GM21825 (cell line): ENCODE measurements around the gene FAM124B.
A peak's percentile ranks its signal among the peaks of the same experiment; 100 is the strongest.
"Not testable (repeated sequence)": the region's sequence is repeated elsewhere in the genome, so short reads cannot be mapped to it uniquely, and the experiment has no call there.

Experiments
- ATAC-seq: cut with Tn5 transposase; IDR thresholded peaks from one replicate; pipeline ENCODE4 v1.9.1; 2021; ENCODE audit warnings: mild to moderate bottlenecking, moderate library complexity; ENCODE audit not compliant: unreplicated experiment

FAM124B gene

DNA sequence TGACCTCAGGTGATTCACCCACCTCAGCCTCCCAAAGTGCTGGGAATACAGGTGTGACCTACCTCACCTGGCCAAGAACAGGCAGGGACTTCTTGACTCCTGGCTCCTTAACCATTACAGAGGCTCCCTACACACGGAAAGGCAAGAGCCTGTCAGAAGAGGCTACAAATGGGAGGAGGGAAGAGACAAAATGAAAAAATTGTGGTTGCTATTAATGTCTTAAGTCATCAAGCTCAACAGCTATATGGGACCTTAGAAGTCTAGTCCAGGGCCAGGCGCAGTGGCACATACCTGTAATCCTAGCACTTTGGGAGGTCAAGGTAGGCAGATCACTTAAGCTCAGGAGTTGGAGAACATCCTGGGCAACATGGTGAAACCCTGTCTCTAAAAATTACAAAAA is 11.5 kb upstream of the FAM124B start:
- no peak for ATAC-seq

- ATAC-seq: no peak
Measured at GRCh38 chr2:224412141-224413015, 10.5 kb upstream of the FAM124B start.

- no peak for ATAC-seq
Measured at GRCh38 chr2:224410946-224411561, 9.1 kb upstream of the FAM124B start.

DNA sequence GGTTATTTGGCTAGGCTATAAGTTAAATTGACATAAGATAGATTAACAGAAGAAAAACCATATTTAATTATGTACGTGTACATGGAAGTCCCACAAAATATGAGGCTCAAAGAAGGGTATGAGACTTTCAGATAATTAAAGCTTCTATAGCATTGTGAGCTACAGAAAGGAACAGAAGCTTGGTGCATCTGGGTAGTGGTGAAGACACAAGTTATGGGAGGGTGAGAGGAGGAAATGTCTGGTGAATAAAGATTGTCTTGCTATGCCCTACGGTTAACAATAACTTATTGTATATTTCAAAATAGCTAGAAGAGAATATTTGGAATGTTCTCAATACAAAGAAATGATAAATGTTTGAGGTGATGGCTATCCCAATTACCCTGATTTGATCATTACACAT is 6.8 kb upstream of the FAM124B start:
- ATAC-seq: no peak

DNA sequence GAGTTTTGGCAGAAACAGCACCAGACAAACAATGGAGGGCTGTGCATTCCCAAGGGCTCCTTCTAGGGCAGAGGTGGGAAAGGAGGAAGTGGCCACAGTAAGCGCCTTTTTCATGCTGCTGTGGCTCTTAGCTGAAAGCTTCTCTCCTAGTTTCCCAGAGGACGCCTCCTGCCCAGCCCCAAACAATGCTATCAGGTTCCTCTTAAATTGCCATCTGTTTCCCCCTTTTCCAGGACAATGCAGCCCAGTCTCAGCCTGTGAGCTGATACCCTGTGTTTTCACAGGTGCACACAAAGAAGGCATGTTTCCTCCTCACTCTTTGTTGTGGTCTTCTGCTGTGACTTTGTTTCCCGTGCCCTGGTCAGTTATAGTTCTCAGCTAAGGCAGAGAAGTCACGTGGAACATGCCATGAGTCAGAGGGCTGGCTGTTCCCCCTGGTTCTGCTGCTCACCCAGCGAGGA is 5.4 kb upstream of the FAM124B start:
- ATAC-seq: no peak

DNA sequence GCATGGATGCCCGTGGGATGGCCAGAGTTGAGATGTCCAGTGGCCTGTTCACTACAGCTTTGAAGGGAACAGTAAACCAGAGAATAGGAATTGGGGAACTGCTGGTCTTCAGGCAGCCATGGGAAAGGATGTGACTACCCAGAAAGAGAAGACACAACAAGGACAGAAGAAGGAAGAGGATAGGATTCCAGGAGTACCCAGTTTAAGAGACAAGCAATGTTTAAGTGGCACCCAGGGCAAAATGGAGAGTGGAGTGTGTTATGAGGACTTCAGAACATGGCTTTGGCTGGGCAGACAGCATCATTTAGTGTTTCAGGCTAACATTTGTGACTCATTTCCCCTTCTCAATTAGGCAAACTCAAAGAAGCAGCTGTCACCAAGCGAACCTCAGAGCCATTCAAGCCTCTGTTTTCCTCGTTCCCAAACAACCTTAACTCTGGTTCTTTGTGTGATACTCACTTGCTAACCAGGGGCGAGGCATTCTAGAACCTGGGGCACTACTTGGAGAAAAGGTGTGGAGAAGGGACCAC is 4.0 kb upstream of the FAM124B start:
- ATAC-seq: no peak

GRCh38 chr2:224405412-224405811 is 3.5 kb upstream of the FAM124B start:
- peak; percentile 62 for ATAC-seq

- ATAC-seq: no peak
Measured at GRCh38 chr2:224404796-224405195, 2.9 kb upstream of the FAM124B start.

- ATAC-seq: no peak
Measured at GRCh38 chr2:224403657-224404056, 1.8 kb upstream of the FAM124B start.

GRCh38 chr2:224400886-224401632 is 848 bp downstream of the FAM124B start:
- ATAC-seq: no peak

GRCh38 chr2:224400174-224400810 is 1.6 kb downstream of the FAM124B start:
- ATAC-seq: no peak

- ATAC-seq: no peak
Measured at GRCh38 chr2:224398289-224398688, 3.6 kb downstream of the FAM124B start.

GRCh38 chr2:224397100-224397499 is 4.8 kb downstream of the FAM124B start:
- ATAC-seq: not testable (repeated sequence)

DNA sequence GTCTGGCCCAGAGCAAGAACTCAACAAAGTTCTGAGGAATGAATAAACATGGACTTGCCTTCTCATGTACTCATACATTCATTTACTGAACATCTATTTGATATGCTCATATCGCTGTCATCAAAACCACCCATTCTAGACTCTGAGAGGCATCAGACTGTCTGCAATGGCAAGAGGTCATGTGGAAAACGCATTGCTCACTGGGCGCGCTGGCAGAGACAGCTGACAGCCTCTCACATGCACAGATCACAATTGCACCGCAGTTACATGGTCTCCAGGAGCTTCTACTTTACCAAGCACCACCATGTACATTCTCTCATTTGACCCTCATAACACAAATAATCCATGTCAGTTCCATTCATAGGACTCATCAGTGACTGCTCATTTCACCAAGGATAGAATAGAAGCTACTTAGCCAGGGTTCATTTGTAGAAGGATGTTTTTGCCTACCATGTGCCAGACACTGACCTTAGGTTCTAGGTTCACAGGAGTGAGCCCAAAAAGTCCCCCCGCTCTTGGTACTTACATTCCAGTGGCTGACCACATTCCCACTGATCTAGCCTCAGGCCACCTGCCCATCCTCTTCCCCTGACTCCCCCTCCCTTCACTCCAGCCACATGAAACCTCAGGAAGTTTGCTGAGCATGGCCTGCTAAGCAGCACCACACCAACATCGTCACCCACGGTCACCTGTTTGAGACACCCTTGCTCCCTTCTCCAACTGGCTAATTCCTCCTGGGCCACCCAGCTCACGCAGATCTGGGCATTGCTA is 6.1 kb downstream of the FAM124B start:
- no peak for ATAC-seq

DNA sequence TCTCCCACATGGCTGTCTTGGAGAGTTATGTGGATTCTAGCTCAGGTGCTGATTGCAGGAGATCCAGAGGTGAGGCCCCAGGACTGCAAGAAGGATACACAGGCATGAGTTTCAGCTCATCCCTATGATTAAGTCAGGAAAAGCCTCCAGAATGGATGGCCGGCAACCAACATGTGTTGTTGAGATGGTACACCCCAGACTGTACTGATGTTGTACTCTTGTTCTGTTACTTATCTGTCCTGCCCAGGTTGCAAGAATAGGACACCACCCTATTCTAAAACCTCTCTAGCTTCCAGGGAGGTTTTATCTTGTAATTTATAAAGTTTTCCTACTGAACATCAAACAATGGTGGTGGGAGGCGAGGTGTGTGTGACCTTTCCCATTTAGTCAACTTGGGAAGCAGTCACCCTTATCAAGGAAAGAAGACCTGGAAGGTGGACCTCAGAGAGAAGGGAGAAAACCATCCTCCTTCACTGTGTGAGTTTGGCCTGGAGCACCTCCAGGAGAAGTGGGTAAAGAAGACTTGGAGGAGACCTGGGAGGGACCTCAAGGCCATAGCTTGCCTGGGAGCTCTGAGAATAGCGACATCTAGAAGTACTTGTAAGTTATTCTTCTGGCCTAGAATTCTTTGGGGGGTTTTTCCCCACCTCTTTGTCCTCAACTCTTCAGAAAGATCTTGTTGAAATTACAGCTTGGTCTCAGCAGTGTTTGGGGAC is 8.6 kb downstream of the FAM124B start:
- no peak for ATAC-seq

GRCh38 chr2:224392545-224392944 is 9.4 kb downstream of the FAM124B start:
- no peak for ATAC-seq

DNA sequence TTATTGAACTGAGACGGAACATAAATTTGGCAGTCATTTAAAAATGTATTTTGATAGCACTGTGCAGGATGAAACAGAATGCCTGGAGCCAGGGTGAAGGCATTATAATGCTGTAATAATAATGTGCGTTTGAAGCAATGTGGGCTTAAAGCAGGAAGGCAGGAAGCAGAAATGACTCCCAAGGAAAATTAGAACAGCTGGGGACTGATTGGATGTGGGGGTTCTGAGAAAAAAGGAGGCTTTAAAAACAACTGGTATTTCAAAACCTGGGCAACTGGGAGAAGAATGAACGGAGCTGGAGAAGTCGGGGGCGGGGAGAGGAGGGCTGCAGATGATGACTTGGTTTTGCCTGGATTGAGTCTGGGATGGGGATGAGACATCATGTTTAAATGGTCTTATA is 12.6 kb downstream of the FAM124B start:
- ATAC-seq: no peak

DNA sequence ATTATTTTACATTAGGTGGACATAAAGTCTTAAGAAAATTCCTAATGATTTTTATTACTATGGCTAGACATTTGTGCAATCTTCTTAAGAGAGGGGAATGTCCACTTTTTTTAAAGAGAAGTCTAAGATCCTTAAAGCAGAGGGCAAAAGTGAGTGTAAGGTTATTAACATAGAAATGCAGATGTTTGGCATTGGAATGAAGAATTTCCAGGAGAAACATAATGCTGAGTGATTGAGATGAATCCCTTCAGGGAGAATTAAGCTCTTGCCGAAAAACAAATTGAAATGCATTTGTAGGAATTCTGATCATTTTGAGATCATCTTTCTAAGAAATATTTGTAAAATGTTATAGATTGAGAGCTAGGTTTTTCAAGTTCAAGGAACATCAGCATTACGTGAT is 15.0 kb downstream of the FAM124B start:
- ATAC-seq: no peak

GRCh38 chr2:224382973-224383555 is 18.8 kb downstream of the FAM124B start:
- no peak for ATAC-seq
